Activated T-helper 1 cell treated with anti-CD3 and anti-CD28 coated beads, Interleukin-12 subunit alpha, Interleukin-12 subunit beta, Interleukin-2, Interleukin-4 antibody, amounts not matched to agents 30 ng/mL and 10 ng/mL and 1 ng/mL, durations not matched to agents 14 hours and 24 hours and 36 hours (primary cell): ENCODE measurements around the gene THOC7. TPM values are rescaled to one million over a fixed set of nuclear protein-coding genes. Genes with fewer than 3 reads are reported as not detected.

Experiments
- DNase-seq: peaks from one replicate; pipeline ENCODE4 v3.0.0; 2021; ENCODE audit warnings: low spot score
- H3K27ac Mint-ChIP-seq: one replicate; pipeline ENCODE4 v1.8.0; 2021; ENCODE audit warnings: mild to moderate bottlenecking, mixed read lengths
- H3K27me3 Mint-ChIP-seq: one replicate; pipeline ENCODE4 v1.8.0; 2022; ENCODE audit warnings: mild to moderate bottlenecking, moderate library complexity, mixed read lengths; ENCODE audit not compliant: insufficient read depth
- H3K36me3 Mint-ChIP-seq: one replicate; pipeline ENCODE4 v1.8.0; 2021; ENCODE audit warnings: low read depth, mixed read lengths
- H3K4me1 Mint-ChIP-seq: one replicate; pipeline ENCODE4 v1.8.0; 2021; ENCODE audit warnings: low read depth, mixed read lengths
- H3K4me3 Mint-ChIP-seq: one replicate; pipeline ENCODE4 v1.8.0; 2021; ENCODE audit warnings: mild to moderate bottlenecking, moderate library complexity, mixed read lengths
- H3K9me3 Mint-ChIP-seq: one replicate; pipeline ENCODE4 v1.8.0; 2021; ENCODE audit warnings: mixed read lengths
- intact Hi-C: fragments of 100-400 bp; cut with micrococcal nuclease; formaldehyde crosslinking; loops from one replicate; pipeline ENCODE4 v1.15.1; 2024
- total RNA-seq: library from RNA; stranded (reverse); gene quantifications from 2 replicates; pipeline ENCODE4 v1.2.3, GENCODE V29; 2022

THOC7 gene
- total RNA-seq, 1 donor from 2014 or later: 100 TPM

DNA sequence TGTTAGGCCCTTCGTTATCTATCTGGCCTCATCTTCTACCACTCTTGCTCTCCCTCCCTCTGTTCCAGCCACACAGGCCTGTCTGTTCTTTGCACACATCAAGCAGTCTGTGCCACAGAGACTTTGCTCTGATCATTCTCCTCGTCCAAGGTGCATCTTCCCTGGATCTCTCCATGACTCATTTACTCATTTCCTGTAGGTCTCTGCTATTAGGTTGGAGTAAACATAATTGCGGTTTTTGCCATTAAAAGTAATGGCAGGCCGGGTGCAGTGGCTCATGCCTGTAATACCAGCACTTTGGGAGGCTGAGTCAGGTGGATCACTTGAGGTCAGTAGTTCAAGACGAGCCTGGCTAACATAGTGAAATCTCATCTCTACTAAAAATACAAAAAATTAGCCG, 54.0 kb downstream of the THOC7 start:
- intact Hi-C loops: no loop called here
- no peak for DNase-seq
- H3K9me3 Mint-ChIP-seq: no peaks in the 10 kb centered on the region
- H3K27me3 Mint-ChIP-seq: no peaks in the 10 kb centered on the region
- H3K27ac Mint-ChIP-seq: no peak overlapping the region
- no peaks in the 10 kb centered on the region for H3K36me3 Mint-ChIP-seq
- H3K4me1 Mint-ChIP-seq: no peaks in the 10 kb centered on the region
- no peak overlapping the region for H3K4me3 Mint-ChIP-seq

- intact Hi-C loops: no loop called here
- no peaks in the 10 kb centered on the region for H3K4me1 Mint-ChIP-seq
- H3K27me3 Mint-ChIP-seq: no peaks in the 10 kb centered on the region
- H3K27ac Mint-ChIP-seq: no peak overlapping the region
- no peak overlapping the region for H3K4me3 Mint-ChIP-seq
- DNase-seq: no peak
- no peaks in the 10 kb centered on the region for H3K9me3 Mint-ChIP-seq
- H3K36me3 Mint-ChIP-seq: no peaks in the 10 kb centered on the region
These were observed 55.0 kb downstream of the THOC7 start for GRCh38 chr3:63808633-63809032.

GRCh38 chr3:63807961-63808565, 55.5 kb downstream of the THOC7 start:
- Mint-ChIP-seq H3K27ac (no peak overlapping the region), H3K27me3 (no peaks in the 10 kb centered on the region), H3K4me3 (no peak overlapping the region), H3K9me3 (no peaks in the 10 kb centered on the region), H3K36me3 (no peaks in the 10 kb centered on the region), H3K4me1 (no peaks in the 10 kb centered on the region)
- DNase-seq: no peak
- intact Hi-C loops: no loop called here

DNA sequence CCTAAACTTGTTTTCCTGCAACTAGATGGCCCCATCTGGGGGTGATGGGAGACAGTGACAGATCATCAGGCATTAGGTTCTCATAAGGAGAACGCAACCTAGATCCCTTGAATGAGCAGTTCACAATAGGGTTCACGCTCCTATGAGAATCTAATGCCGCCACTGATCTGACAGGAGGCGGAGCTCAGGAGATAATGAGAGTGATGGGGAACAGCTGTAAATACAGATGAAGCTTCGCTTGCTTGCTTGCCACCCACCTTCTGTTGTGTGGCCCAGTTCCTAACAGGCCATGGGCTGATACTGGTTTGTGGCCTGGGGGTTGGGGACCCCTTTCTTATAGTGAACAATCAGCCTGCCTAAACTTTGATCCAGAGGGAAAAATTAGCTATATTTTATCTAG, 59.7 kb downstream of the THOC7 start:
- Mint-ChIP-seq H3K36me3 (no peaks in the 10 kb centered on the region), H3K27me3 (no peaks in the 10 kb centered on the region), H3K27ac (no peak overlapping the region), H3K9me3 (no peaks in the 10 kb centered on the region), H3K4me1 (no peaks in the 10 kb centered on the region), H3K4me3 (no peak overlapping the region)
- DNase-seq: no peak
- intact Hi-C loops: no loop called here

GRCh38 chr3:63800097-63800496, 63.5 kb downstream of the THOC7 start:
- Mint-ChIP-seq H3K27me3 (no peaks in the 10 kb centered on the region), H3K27ac (no peak overlapping the region), H3K4me1 (no peaks in the 10 kb centered on the region), H3K4me3 (no peak overlapping the region), H3K36me3 (no peaks in the 10 kb centered on the region), H3K9me3 (no peaks in the 10 kb centered on the region)
- intact Hi-C loops: no loop called here
- DNase-seq: no peak

GRCh38 chr3:63798949-63799348, 64.7 kb downstream of the THOC7 start:
- no peak overlapping the region for H3K4me3 Mint-ChIP-seq
- no peaks in the 10 kb centered on the region for H3K36me3 Mint-ChIP-seq
- H3K27ac Mint-ChIP-seq: no peak overlapping the region
- intact Hi-C loops: no loop called here
- no peaks in the 10 kb centered on the region for H3K27me3 Mint-ChIP-seq
- H3K4me1 Mint-ChIP-seq: no peaks in the 10 kb centered on the region
- no peaks in the 10 kb centered on the region for H3K9me3 Mint-ChIP-seq
- no peak for DNase-seq

DNA sequence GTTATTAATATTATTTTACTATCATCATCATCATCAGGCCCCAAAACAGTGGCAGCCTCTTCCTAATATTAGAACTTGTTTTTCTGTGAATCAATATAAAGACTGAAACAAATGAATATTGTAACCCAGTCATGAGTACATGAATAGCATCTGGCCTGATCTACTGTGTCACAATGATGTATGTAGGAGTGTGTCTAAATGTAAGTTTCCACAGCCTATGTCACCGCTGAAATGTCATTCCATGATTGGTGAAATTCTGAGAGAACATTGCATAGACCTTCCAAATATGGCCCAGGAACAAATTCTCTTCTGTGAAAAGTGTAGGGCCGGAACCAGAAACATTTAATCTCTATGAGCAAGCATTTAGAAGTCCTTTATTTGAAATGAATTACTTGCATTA, 65.1 kb downstream of the THOC7 start:
- Mint-ChIP-seq H3K9me3 (no peaks in the 10 kb centered on the region), H3K27ac (no peak overlapping the region), H3K27me3 (no peaks in the 10 kb centered on the region), H3K4me3 (no peak overlapping the region), H3K4me1 (no peaks in the 10 kb centered on the region), H3K36me3 (no peaks in the 10 kb centered on the region)
- intact Hi-C loops: no loop called here
- DNase-seq: no peak

- no peaks in the 10 kb centered on the region for H3K36me3 Mint-ChIP-seq
- intact Hi-C loops: no loop called here
- no peaks in the 10 kb centered on the region for H3K27me3 Mint-ChIP-seq
- no peak for DNase-seq
- H3K9me3 Mint-ChIP-seq: no peaks in the 10 kb centered on the region
- H3K4me1 Mint-ChIP-seq: no peaks in the 10 kb centered on the region
- H3K4me3 Mint-ChIP-seq: no peak overlapping the region
- H3K27ac Mint-ChIP-seq: no peak overlapping the region
These were observed 68.2 kb downstream of the THOC7 start for GRCh38 chr3:63795438-63795837.

DNA sequence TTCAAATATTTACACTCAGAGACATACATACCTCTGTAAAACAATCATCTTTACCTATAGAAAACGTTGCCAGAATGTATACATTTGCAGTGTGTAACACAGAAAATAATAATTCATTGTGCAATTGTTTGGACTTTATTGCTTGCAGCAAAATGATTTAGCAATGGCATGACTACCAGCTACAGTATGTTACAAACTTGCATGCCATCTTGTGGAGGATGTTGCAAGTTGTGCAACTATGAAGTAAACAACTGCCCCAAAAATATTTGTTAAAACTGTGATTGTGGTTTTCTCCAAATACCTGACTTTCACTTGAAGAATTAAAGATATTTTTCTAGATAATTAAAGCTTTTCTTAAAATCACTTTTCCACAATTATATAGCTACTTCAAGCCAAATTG, 71.6 kb downstream of the THOC7 start:
- intact Hi-C loops: no loop called here
- Mint-ChIP-seq H3K27ac (no peak overlapping the region), H3K4me3 (no peak overlapping the region), H3K4me1 (no peaks in the 10 kb centered on the region), H3K36me3 (no peaks in the 10 kb centered on the region), H3K27me3 (no peaks in the 10 kb centered on the region), H3K9me3 (no peaks in the 10 kb centered on the region)
- DNase-seq: no peak

Other genes with a start within 250 kb of the THOC7 start
- not detected in 2 replicates for gene SNTN, start 211.1 kb downstream of the THOC7 start, total RNA-seq
- gene C3orf49, start 44.5 kb downstream of the THOC7 start, total RNA-seq: not detected in 2 replicates
- 40.7 and 48.2 TPM in 2 replicates for gene ATXN7, start 62 bp upstream of the THOC7 start, total RNA-seq
- gene SCAANT1, start 48.6 kb upstream of the THOC7 start, total RNA-seq: not detected in 2 replicates
- 133 and 137 TPM in 2 replicates for gene PSMD6, start 159.7 kb upstream of the THOC7 start, total RNA-seq